Gastrocnemius medialis (tissue), 4 donors: Measurements from ENCODE around the gene NET1. TPM values are rescaled to one million over a fixed set of nuclear protein-coding genes. Genes with fewer than 3 reads are reported as not detected.

ENCODE experiments used
- ATAC-seq, 2 donors: fragments of 150-250 bp; one replicate each; pipeline ENCODE4 v1.9.1; 2016
- DNase-seq, 2 donors: peaks; one replicate each; pipeline ENCODE4 v3.0.0-alpha.2; 2019
- H3K27ac ChIP-seq, 4 donors: fragments of 200-600 bp; sonication (generic); 1 replicate in 1 of 4; 2 replicates in 3 of 4; pipeline ENCODE4 v1.5.1; 2016 to 2018; ENCODE audit warnings: mild to moderate bottlenecking in 2 of 4, moderate library complexity in 1 of 4
- H3K27me3 ChIP-seq, 3 donors: fragments of 200-600 bp; sonication (generic) in 2 of 3; 1 replicate in 1 of 3; 2 replicates in 2 of 3; pipeline versions ENCODE4 v1.5.1 to v1.6.0; 2016 to 2019; ENCODE audit warnings: mild to moderate bottlenecking in 1 of 3, moderate library complexity in 1 of 3
- H3K36me3 ChIP-seq, 2 donors: fragments of 200-600 bp; sonication (generic) in 1 of 2; one replicate each; pipeline ENCODE4 v1.5.1; 2017 to 2018
- H3K4me1 ChIP-seq, 2 donors: fragments of 200-600 bp; sonication (generic) in 1 of 2; one replicate each; pipeline ENCODE4 v1.5.1; 2016 to 2017; ENCODE audit warnings: mild to moderate bottlenecking in 2 of 2
- H3K4me3 ChIP-seq, 4 donors: fragments of 200-600 bp; sonication (generic) in 3 of 4; 1 replicate in 1 of 4; 2 replicates in 3 of 4; pipeline ENCODE4 v1.5.1; 2016 to 2019; ENCODE audit warnings: mild to moderate bottlenecking in 2 of 4
- H3K9me3 ChIP-seq, 3 donors: fragments of 200-600 bp; sonication (generic) in 2 of 3; 1 replicate in 1 of 3; 2 replicates in 2 of 3; pipeline ENCODE4 v1.5.1; 2016 to 2019
- POLR2A ChIP-seq, 2 donors: fragments of 450-650 bp; IDR thresholded peaks; one replicate each; pipeline ENCODE4 v1.6.1; 2017; ENCODE audit warnings: antibody characterized with exemption in 2 of 2, mild to moderate bottlenecking in 2 of 2, moderate library complexity in 2 of 2
- in situ Hi-C, 4 donors: fragments of 200-750 bp; cut with MboI; loops; one replicate each; pipeline versions ENCODE4 v1.15.0 to v1.8.0; 2017; ENCODE audit warnings: low sequenced_read_pairs in 4 of 4
- intact Hi-C: fragments of 100-400 bp; cut with DNase I; formaldehyde crosslinking; loops from one replicate; pipeline ENCODE4 v1.15.1; 2023; ENCODE audit warnings: low total_unique reads
- total RNA-seq, 4 donors: library from RNA; depleted of rRNA; stranded (reverse); fragments of >200 nt; gene quantifications; one replicate each; pipeline versions ENCODE4 v1.1.0 to v1.2.3, GENCODE V29; 2016
- TF ChIP-seq, protein P1 (sequence below), 5 experiments: fragments of 450-650 bp in 3 of 5; fragments of 200-600 bp in 2 of 5; sonication (generic) in 2 of 5; IDR thresholded peaks in 4 of 5; conservative IDR thresholded peaks in 1 of 5; 1 replicate in 4 of 5; 2 replicates in 1 of 5; pipeline ENCODE4 v1.5.1; 2016 to 2019; ENCODE audit warnings: antibody characterized with exemption in 5 of 5, mild to moderate bottlenecking in 3 of 5, moderate library complexity in 3 of 5

Gene NET1
- total RNA-seq, 4 donors from 2014 or later: 19.8 to 76.4 (median 36.3) TPM

DNA sequence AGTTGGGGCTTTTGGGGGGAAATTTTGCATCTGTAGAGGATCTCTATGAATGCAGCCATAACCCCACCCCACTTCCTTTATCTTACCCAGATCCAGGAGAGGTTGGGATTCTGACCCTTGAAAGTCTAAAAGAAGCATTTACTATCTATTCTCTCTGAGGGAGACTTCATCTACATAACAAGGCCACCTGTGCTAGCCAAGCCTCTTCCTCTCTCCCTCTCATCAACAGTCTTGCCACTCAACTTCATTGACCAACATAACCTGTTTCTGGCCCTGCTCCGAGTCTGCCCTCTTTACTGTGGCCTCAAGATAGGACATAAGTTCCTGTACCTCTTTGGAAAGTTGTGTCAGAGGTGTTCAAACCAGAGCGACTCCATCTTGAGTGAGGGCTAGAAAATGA, 27.1 kb upstream of the NET1 start:
- no peaks in the 10 kb centered on the region for H3K27me3 ChIP-seq
- TF ChIP-seq POLR2A (IDR thresholded peaks at IDR 0.05): no peak
- DNase-seq (no peak), ATAC-seq (no peak)
- H3K9me3 ChIP-seq: peaks cover 0 to under 1% (median 0%) of the 10 kb centered on the region in 3 donors
- H3K27ac ChIP-seq: no peak overlapping the region
- no peaks in the 10 kb centered on the region for H3K36me3 ChIP-seq
- no peak overlapping the region for H3K4me3 ChIP-seq
- in situ Hi-C loops: loop anchor here (10.0 to 25.0 kb wide), 2 partner anchors 540 to 548 kb away; partner anchors contain the start of gene AKR1E2 (in 1 of the 4)
- intact Hi-C loops: no loop called here
- H3K4me1 ChIP-seq: no peaks in the 10 kb centered on the region

DNA sequence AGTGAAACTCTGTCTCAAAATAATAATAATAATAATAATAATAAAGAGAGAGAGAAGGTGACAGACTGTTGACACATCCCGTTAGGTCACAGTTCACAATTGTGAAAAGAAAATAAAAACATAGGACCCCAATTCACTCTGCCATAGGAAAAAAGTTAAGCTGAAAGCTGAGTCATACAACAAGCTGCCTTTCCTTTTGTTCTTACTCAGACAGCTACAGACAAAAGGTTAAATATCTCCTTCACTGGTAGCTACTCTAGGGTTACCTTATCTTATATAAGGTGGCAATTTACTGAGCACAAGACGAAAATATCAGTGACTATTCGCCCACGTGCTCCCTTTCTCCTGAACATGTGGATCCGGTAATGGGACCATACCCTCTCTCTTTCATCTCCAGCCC, 25.2 kb upstream of the NET1 start:
- DNase-seq: no peak
- Histone ChIP-seq H3K9me3 (peaks cover 0 to 12% (median 0%) of the 10 kb centered on the region in 3 donors), H3K4me1 (no peaks in the 10 kb centered on the region), H3K27ac (no peak overlapping the region), H3K36me3 (no peaks in the 10 kb centered on the region), H3K4me3 (no peak overlapping the region), H3K27me3 (no peaks in the 10 kb centered on the region)
- in situ Hi-C loops (loop anchor here (10.0 to 25.0 kb wide), 2 partner anchors 542 to 550 kb away; partner anchors contain the start of gene AKR1E2 (in 1 of the 4)), intact Hi-C loops (no loop called here)
- TF ChIP-seq, protein P1, sequence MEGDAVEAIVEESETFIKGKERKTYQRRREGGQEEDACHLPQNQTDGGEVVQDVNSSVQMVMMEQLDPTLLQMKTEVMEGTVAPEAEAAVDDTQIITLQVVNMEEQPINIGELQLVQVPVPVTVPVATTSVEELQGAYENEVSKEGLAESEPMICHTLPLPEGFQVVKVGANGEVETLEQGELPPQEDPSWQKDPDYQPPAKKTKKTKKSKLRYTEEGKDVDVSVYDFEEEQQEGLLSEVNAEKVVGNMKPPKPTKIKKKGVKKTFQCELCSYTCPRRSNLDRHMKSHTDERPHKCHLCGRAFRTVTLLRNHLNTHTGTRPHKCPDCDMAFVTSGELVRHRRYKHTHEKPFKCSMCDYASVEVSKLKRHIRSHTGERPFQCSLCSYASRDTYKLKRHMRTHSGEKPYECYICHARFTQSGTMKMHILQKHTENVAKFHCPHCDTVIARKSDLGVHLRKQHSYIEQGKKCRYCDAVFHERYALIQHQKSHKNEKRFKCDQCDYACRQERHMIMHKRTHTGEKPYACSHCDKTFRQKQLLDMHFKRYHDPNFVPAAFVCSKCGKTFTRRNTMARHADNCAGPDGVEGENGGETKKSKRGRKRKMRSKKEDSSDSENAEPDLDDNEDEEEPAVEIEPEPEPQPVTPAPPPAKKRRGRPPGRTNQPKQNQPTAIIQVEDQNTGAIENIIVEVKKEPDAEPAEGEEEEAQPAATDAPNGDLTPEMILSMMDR (IDR thresholded peaks at IDR 0.05 in 4 of 5, conservative IDR thresholded peaks at IDR 0.05 in 1 of 5): no peak
- no peak for TF ChIP-seq POLR2A (IDR thresholded peaks at IDR 0.05)
- ATAC-seq: no peak

DNA sequence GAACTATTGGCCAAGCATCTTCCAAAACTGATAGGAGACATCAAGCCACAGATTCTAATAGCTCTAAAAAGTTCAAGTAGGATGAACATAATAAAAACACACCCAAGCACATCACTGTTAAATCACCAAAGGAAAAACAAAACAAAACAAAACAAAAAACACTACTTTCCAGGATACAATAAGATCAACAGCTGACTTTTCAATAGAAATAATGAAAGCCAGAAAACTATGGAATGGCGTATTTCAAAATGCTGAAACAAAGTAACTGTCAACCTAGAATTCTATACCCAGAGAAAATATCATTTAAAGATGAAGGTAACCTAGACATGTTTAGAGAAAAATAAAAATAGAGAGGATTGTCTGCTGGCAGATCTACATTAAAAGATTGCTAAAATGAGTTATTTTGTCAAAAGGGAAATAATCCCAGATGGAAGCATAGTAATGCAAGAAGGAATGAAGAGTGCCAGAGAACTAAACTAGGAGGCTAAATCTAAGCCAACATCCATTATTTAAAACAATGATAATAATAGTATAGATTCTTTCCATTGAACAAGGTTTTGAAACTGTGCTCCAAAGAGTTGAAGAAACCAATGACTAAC, 21.7 kb upstream of the NET1 start:
- no peak for ATAC-seq
- H3K27me3 ChIP-seq: no peaks in the 10 kb centered on the region
- no peak overlapping the region for H3K4me3 ChIP-seq
- peaks cover 0 to 12% (median 0%) of the 10 kb centered on the region in 3 donors for H3K9me3 ChIP-seq
- DNase-seq: no peak
- TF ChIP-seq, protein P1 (IDR thresholded peaks at IDR 0.05 in 4 of 5, conservative IDR thresholded peaks at IDR 0.05 in 1 of 5): no peak
- TF ChIP-seq POLR2A (IDR thresholded peaks at IDR 0.05): no peak
- no peak overlapping the region for H3K27ac ChIP-seq
- in situ Hi-C loops (loop anchor here in 1 of 4 donors (25.0 kb wide), 1 partner anchor 553 kb away; the partner anchor contains the start of gene AKR1E2), intact Hi-C loops (no loop called here)
- H3K36me3 ChIP-seq: no peaks in the 10 kb centered on the region
- H3K4me1 ChIP-seq: no peaks in the 10 kb centered on the region

DNA sequence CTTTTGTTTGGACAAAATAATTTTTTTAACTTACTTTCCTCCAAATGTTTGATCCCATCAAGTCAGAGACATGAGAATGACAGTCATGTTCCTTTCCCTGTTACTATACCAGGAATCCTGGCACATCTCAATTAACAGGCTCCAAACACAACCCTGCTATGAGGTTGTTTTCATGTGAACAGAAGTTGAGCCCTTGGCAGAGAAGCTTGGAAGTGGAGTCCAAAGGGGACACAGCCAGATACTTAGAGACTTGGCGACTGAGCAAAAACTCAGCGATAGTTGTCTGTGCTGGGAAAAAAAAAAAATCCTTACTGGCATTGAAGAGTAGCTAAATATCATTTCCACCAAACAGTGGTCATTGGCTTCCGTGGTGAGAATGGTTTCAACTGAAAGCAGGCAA, 20.6 kb upstream of the NET1 start:
- no peak for DNase-seq
- in situ Hi-C loops: loop anchor here in 1 of 4 donors (25.0 kb wide), 1 partner anchor 554 kb away; the partner anchor contains the start of gene AKR1E2
- Histone ChIP-seq H3K9me3 (peaks cover 0 to 12% (median 0%) of the 10 kb centered on the region in 3 donors), H3K4me3 (no peak overlapping the region), H3K36me3 (no peaks in the 10 kb centered on the region), H3K27me3 (no peaks in the 10 kb centered on the region), H3K4me1 (no peaks in the 10 kb centered on the region), H3K27ac (no peak overlapping the region)
- TF ChIP-seq POLR2A (IDR thresholded peaks at IDR 0.05): no peak
- TF ChIP-seq, protein P1 (IDR thresholded peaks at IDR 0.05 in 4 of 5, conservative IDR thresholded peaks at IDR 0.05 in 1 of 5): no peak
- intact Hi-C loops: no loop called here
- ATAC-seq: no peak

DNA sequence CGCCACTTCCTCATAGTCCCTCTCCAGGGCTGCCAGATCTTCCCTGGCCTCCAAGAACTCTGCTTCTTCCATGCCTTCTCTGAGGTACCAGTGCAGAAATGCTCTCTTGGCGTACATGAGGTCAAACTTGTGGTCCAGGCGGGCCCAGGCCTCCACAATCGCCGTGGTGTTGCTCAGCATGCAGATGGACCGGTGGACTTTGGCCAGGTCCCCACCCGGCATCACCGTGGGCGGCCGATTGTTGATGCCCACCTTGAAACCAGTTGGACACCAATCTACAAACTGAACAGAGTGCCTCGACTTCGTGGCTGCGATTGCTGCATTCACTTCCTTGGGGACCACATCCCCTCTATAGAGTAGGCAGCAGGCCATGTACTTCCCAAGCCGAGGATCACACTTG, 18.8 kb upstream of the NET1 start:
- H3K27me3 ChIP-seq: no peaks in the 10 kb centered on the region
- peaks cover 0 to 12% (median 0%) of the 10 kb centered on the region in 3 donors for H3K9me3 ChIP-seq
- H3K4me1 ChIP-seq: no peaks in the 10 kb centered on the region
- ATAC-seq (no peak), DNase-seq (no peak)
- H3K27ac ChIP-seq: no peak overlapping the region
- TF ChIP-seq POLR2A (IDR thresholded peaks at IDR 0.05): no peak
- TF ChIP-seq, protein P1 (IDR thresholded peaks at IDR 0.05 in 4 of 5, conservative IDR thresholded peaks at IDR 0.05 in 1 of 5): no peak
- H3K4me3 ChIP-seq: no peak overlapping the region
- H3K36me3 ChIP-seq: no peaks in the 10 kb centered on the region
- in situ Hi-C loops: loop anchor here in 1 of 4 donors (25.0 kb wide), 1 partner anchor 556 kb away; the partner anchor contains the start of gene AKR1E2
- intact Hi-C loops: no loop called here
